ENCODE data around the gene PAOX. TPM values are rescaled to one million over a fixed set of nuclear protein-coding genes. Genes with fewer than 3 reads are reported as not detected.

Gene PAOX
- total and polyA plus RNA-seq, 2 of the 13 experiments (the other 11 are each of a cell fraction or from before 2014, with no cell fraction given): 0.49 to 0.77 TPM

DNA sequence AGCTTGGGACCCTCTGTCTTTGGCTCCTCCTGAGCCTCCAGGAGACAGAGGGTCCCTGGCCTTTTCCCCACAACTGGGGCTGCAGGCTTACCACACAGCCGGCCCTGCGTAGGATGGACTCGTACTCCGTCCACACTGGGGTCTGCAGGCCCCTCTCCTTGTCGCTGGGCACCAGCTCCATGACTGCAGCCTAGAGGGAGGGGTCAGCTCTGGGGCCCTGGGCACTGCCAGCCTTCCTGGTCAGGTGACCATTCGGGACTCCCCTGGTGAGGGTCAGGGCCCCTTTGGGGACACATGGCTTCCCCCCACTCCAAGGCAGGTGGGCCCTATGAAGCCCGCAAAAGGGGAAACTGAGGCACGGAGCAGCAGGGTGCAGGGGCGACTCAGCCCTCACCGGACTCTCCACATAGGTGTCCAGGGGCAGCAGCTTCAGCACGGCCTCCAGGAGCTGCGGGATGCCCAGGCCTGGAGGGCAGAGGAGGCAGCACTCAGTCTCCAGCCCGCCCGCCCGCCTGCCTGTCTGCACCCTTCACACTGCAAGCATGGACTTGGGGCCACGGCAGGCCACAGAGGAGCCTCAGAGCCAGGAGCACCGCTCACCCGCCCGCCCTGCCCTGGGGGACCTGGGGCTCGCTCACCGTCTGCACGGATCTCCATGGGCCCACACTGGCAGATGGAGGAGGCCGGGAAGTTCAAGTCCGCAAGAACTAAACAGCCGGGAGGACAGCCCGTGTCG, 22.3 kb upstream of the PAOX start (continued):
- TF ChIP-seq ZNF567 (CRISPR knock-in tag; IDR thresholded peaks at IDR 0.05; ENCODE audit: borderline replicate concordance) (no peak), CEBPG (CRISPR knock-in tag; IDR thresholded peaks at IDR 0.05) (no peak), KLF11 (CRISPR knock-in tag; IDR thresholded peaks at IDR 0.05) (no peak), ZSCAN21 (CRISPR knock-in tag; IDR thresholded peaks at IDR 0.05; ENCODE audit: borderline replicate concordance) (no peak), MED13 (CRISPR knock-in tag; IDR thresholded peaks at IDR 0.05) (no peak), AHR (CRISPR knock-in tag; IDR thresholded peaks at IDR 0.05) (no peak), SPEN (CRISPR knock-in tag; IDR thresholded peaks at IDR 0.05; ENCODE audit: low read depth) (peak; percentile 11; the same call in 1 of the 2 replicates), KDM3A (CRISPR knock-in tag; IDR thresholded peaks at IDR 0.05; ENCODE audit: low read depth) (no peak), ZNF776 (CRISPR knock-in tag; IDR thresholded peaks at IDR 0.05) (peak; percentile 90; the same call in 1 of the 2 replicates), ZNF441 (CRISPR knock-in tag; IDR thresholded peaks at IDR 0.05; ENCODE audit: borderline replicate concordance) (no peak), HNRNPH1 (optimal IDR thresholded peaks at IDR 0.05; ENCODE audit: low read depth, low read length) (no peak), HNF4G (IDR thresholded peaks at IDR 0.05; ENCODE audit: borderline replicate concordance, low read depth, low read length) (no peak), HNF4G (CRISPR knock-in tag; IDR thresholded peaks at IDR 0.05; ENCODE audit: borderline replicate concordance, low read depth) (no peak), HIVEP1 (CRISPR knock-in tag; IDR thresholded peaks at IDR 0.05) (peak; percentile 81; the same call in 1 of the 2 replicates), RAD51 (IDR thresholded peaks at IDR 0.05; ENCODE audit: borderline replicate concordance) (no peak), ZNF724P (CRISPR knock-in tag; IDR thresholded peaks at IDR 0.05; ENCODE audit: borderline replicate concordance) (no peak)
- TF ChIP-seq, protein P1, sequence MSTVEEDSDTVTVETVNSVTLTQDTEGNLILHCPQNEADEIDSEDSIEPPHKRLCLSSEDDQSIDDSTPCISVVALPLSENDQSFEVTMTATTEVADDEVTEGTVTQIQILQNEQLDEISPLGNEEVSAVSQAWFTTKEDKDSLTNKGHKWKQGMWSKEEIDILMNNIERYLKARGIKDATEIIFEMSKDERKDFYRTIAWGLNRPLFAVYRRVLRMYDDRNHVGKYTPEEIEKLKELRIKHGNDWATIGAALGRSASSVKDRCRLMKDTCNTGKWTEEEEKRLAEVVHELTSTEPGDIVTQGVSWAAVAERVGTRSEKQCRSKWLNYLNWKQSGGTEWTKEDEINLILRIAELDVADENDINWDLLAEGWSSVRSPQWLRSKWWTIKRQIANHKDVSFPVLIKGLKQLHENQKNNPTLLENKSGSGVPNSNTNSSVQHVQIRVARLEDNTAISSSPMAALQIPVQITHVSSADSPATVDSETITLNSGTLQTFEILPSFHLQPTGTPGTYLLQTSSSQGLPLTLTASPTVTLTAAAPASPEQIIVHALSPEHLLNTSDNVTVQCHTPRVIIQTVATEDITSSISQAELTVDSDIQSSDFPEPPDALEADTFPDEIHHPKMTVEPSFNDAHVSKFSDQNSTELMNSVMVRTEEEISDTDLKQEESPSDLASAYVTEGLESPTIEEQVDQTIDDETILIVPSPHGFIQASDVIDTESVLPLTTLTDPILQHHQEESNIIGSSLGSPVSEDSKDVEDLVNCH (CRISPR knock-in tag; IDR thresholded peaks at IDR 0.05): no peak
- TF ChIP-seq, protein P2, sequence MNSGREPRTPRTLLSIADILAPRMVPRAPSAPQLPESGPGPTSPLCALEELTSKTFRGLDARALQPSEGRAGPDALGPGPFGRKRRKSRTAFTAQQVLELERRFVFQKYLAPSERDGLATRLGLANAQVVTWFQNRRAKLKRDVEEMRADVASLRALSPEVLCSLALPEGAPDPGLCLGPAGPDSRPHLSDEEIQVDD (CRISPR knock-in tag; IDR thresholded peaks at IDR 0.05; ENCODE audit: borderline replicate concordance): no peak
- TF ChIP-seq, protein P3, sequence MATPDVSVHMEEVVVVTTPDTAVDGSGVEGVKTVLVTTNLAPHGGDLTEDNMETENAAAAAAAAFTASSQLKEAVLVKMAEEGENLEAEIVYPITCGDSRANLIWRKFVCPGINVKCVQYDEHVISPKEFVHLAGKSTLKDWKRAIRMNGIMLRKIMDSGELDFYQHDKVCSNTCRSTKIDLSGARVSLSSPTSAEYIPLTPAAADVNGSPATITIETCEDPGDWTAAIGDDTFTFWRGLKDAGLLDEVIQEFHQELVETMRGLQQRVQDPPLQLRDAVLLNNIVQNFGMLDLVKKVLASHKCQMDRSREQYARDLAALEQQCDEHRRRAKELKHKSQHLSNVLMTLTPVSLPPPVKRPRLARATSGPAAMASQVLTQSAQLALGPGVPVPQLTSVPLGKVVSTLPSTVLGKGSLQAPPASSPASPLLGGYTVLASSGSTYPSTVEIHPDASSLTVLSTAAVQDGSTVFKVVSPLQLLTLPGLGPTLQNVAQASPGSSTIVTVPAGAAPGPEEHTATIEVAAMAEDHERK (CRISPR knock-in tag; IDR thresholded peaks at IDR 0.05; ENCODE audit: low read depth): no peak
- TF ChIP-seq, protein P4, sequence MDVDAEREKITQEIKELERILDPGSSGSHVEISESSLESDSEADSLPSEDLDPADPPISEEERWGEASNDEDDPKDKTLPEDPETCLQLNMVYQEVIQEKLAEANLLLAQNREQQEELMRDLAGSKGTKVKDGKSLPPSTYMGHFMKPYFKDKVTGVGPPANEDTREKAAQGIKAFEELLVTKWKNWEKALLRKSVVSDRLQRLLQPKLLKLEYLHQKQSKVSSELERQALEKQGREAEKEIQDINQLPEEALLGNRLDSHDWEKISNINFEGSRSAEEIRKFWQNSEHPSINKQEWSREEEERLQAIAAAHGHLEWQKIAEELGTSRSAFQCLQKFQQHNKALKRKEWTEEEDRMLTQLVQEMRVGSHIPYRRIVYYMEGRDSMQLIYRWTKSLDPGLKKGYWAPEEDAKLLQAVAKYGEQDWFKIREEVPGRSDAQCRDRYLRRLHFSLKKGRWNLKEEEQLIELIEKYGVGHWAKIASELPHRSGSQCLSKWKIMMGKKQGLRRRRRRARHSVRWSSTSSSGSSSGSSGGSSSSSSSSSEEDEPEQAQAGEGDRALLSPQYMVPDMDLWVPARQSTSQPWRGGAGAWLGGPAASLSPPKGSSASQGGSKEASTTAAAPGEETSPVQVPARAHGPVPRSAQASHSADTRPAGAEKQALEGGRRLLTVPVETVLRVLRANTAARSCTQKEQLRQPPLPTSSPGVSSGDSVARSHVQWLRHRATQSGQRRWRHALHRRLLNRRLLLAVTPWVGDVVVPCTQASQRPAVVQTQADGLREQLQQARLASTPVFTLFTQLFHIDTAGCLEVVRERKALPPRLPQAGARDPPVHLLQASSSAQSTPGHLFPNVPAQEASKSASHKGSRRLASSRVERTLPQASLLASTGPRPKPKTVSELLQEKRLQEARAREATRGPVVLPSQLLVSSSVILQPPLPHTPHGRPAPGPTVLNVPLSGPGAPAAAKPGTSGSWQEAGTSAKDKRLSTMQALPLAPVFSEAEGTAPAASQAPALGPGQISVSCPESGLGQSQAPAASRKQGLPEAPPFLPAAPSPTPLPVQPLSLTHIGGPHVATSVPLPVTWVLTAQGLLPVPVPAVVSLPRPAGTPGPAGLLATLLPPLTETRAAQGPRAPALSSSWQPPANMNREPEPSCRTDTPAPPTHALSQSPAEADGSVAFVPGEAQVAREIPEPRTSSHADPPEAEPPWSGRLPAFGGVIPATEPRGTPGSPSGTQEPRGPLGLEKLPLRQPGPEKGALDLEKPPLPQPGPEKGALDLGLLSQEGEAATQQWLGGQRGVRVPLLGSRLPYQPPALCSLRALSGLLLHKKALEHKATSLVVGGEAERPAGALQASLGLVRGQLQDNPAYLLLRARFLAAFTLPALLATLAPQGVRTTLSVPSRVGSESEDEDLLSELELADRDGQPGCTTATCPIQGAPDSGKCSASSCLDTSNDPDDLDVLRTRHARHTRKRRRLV (CRISPR knock-in tag; IDR thresholded peaks at IDR 0.05): no peak
- TF ChIP-seq, protein P5, sequence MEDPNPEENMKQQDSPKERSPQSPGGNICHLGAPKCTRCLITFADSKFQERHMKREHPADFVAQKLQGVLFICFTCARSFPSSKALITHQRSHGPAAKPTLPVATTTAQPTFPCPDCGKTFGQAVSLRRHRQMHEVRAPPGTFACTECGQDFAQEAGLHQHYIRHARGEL (CRISPR knock-in tag; IDR thresholded peaks at IDR 0.05): no peak

All from HepG2 (cell line).